Heart left ventricle (tissue), 16 donors: Measurements from ENCODE around the gene CSF2. TPM values are rescaled to one million over a fixed set of nuclear protein-coding genes. Genes with fewer than 3 reads are reported as not detected.

ENCODE experiments used
- ATAC-seq, 4 donors: fragments of 200-7000 bp; cut with Tn5 transposase; one replicate each; pipeline ENCODE4 v1.9.1; 2020 to 2022; ENCODE audit warnings: moderate library complexity in 4 of 4, mild to moderate bottlenecking in 3 of 4, moderate number of reproducible peaks in 1 of 4
- DNase-seq, 5 donors: peaks; one replicate each; pipeline ENCODE4 v3.0.0-alpha.2; 2020
- H3K27ac ChIP-seq, 12 donors: fragments of 200-600 bp; sonication (generic) in 4 of 12; one replicate each; pipeline versions ENCODE4 v1.5.0 to v1.8.0; 2016 to 2022; ENCODE audit warnings: mild to moderate bottlenecking in 2 of 12
- H3K27me3 ChIP-seq, 9 donors: fragments of 200-600 bp; sonication (generic) in 2 of 9; one replicate each; pipeline versions ENCODE4 v1.5.1 to v1.8.0; 2016 to 2022; ENCODE audit warnings: mild to moderate bottlenecking in 3 of 9
- H3K36me3 ChIP-seq, 9 donors: fragments of 200-600 bp; sonication (generic) in 2 of 9; one replicate each; pipeline versions ENCODE4 v1.5.0 to v1.8.0; 2018 to 2022; ENCODE audit warnings: mild to moderate bottlenecking in 2 of 9
- H3K4me1 ChIP-seq, 12 donors: fragments of 200-600 bp; sonication (generic) in 4 of 12; one replicate each; pipeline versions ENCODE4 v1.5.0 to v1.8.0; 2016 to 2022; ENCODE audit warnings: mild to moderate bottlenecking in 3 of 12
- H3K4me3 ChIP-seq, 12 donors: fragments of 200-600 bp; sonication (generic) in 4 of 12; one replicate each; pipeline versions ENCODE4 v1.5.0 to v1.8.0; 2017 to 2022; ENCODE audit warnings: mild to moderate bottlenecking in 9 of 12, moderate library complexity in 4 of 12
- H3K9me3 ChIP-seq, 12 donors: fragments of 200-600 bp; sonication (generic) in 4 of 12; one replicate each; pipeline versions ENCODE4 v1.5.0 to v1.8.0; 2016 to 2022; ENCODE audit warnings: mild to moderate bottlenecking in 1 of 12
- POLR2A ChIP-seq, 2 donors: fragments of 450-650 bp; IDR thresholded peaks; one replicate each; pipeline ENCODE4 v1.6.1; 2017; ENCODE audit warnings: antibody characterized with exemption in 2 of 2, mild to moderate bottlenecking in 2 of 2, moderate library complexity in 2 of 2
- WGBS, 4 donors: extraction: QIAGEN DNeasy Blood & Tissue Kit in 2 of 4; methylation state at CpG; one replicate each; pipeline versions ENCODE4 v1.1.5 to v1.1.7; 2013 to 2018; 5-methylcytosine and 5-hydroxymethylcytosine counted together
- intact Hi-C, 10 donors: fragments of 100-400 bp; cut with DNase I; formaldehyde crosslinking; loops; one replicate each; pipeline versions ENCODE4 v1.11.1 to v1.14.2; 2022
- polyA plus RNA-seq, 2 donors: library from polyadenylated mRNA; stranded (reverse); fragments of 200-250 nt; gene quantifications; one replicate each; pipeline ENCODE4 v1.2.3, GENCODE V29; 2013
- total RNA-seq, 9 donors: library from RNA; depleted of rRNA in 2 of 9; stranded (reverse); fragments of >200 nt in 2 of 9; fragmentation: NEBNext Ultra II Directional in 3 of 9; extraction: Animal tissue kit (Norgen Biotek cat#: 25700) in 3 of 9; gene quantifications; one replicate each; pipeline versions ENCODE4 v1.1.0 to v1.2.4, GENCODE V29; 2016 to 2023
- TF ChIP-seq, protein P1 (sequence below), 12 donors: fragments of 200-600 bp; sonication (generic) in 4 of 12; IDR thresholded peaks; one replicate each; pipeline versions ENCODE4 v1.5.0 to v1.8.0; 2018 to 2022; ENCODE audit warnings: antibody characterized with exemption in 12 of 12, mild to moderate bottlenecking in 5 of 12
- donor health status: ischemic (EF 13 %, LVEDD 7.1; RV severe dilation, severe dysfunction).
- donor health status: healthy with polysubstance abuse.
- donor health status: DM: no; HTN: yes; CAD: no.
- donor health status: DM: no; HTN: no; CAD: no.
- donor health status: ischemic (EF 25% LVEDD 6.9; RV normal size, moderate dysfunction).
- donor health status: ischemic (EF 25% LVEDD 5.7; RV mildly dilated, moderate dysfunction).
- donor health status: healthy.
- donor health status: DM: yes; HTN: yes; CAD: no.
- donor health status: ischemic (EF 35%, LVEDD 5.7; RV mildly dilated, moderate dysfunction).
- donor health status: nonischemic (EF 11% LVEDD 7.7; RV severe dilation, severe dysfunction).
- donor health status: DM: yes; HTN: yes; CAD: no.
- donor health status: PGD.
- donor health status: ischemic (EF 29% LVEDD 5.4; RV normal size, mild dysfunction).
- donor health status: nonischemic (EF 23%, LVEDD 6.1; RV moderate dilation, normal function).

Gene CSF2
- total and polyA plus RNA-seq, 11 donors: 0.67 TPM; not detected in 10

DNA sequence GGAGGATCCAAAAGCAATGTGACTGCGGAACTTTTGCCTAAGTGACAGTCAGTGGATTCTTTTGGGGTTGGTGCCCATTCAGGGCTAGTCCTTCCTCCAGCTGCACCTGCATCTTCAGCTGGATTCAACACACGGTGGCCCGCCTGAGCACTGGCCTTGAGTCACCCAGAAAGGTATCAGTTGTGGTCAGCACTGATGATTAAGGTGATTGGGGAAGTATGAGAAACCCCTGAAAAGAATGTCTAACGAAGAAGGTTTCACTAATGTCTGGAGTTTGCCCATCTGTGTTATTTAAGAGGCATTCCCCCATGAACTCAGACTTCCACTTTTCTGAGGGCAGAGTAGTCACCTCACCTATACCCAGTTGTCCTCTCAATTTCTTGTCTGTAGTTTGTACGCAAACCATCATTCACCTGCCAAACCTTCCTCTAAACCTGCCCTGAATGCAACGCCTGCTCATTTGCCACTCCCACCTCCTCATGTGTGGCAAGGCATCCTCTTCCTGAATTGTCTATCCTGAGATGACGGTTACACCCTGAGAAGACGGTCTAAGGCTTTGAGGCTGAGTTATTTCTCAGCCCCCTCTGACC is 27.2 kb downstream of the CSF2 start:
- H3K36me3 ChIP-seq: no peaks in the 10 kb centered on the region
- 78 to 90% (median 87%) methylated on average over 8 of the region's 8 CpGs for WGBS, 4 donors
- intact Hi-C loops: no loop called here
- TF ChIP-seq, protein P1, sequence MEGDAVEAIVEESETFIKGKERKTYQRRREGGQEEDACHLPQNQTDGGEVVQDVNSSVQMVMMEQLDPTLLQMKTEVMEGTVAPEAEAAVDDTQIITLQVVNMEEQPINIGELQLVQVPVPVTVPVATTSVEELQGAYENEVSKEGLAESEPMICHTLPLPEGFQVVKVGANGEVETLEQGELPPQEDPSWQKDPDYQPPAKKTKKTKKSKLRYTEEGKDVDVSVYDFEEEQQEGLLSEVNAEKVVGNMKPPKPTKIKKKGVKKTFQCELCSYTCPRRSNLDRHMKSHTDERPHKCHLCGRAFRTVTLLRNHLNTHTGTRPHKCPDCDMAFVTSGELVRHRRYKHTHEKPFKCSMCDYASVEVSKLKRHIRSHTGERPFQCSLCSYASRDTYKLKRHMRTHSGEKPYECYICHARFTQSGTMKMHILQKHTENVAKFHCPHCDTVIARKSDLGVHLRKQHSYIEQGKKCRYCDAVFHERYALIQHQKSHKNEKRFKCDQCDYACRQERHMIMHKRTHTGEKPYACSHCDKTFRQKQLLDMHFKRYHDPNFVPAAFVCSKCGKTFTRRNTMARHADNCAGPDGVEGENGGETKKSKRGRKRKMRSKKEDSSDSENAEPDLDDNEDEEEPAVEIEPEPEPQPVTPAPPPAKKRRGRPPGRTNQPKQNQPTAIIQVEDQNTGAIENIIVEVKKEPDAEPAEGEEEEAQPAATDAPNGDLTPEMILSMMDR (IDR thresholded peaks at IDR 0.05): no peak
- no peak for TF ChIP-seq POLR2A (IDR thresholded peaks at IDR 0.05)
- H3K27me3 ChIP-seq: no peaks in the 10 kb centered on the region
- no peaks in the 10 kb centered on the region for H3K9me3 ChIP-seq
- H3K27ac ChIP-seq: peak overlapping the region in 1 of 12 donors; percentile 74
- no peak for DNase-seq
- ATAC-seq: no peak
- peaks cover 0 to 52% (median 17%) of the 10 kb centered on the region in 12 donors for H3K4me1 ChIP-seq
- no peak overlapping the region for H3K4me3 ChIP-seq

DNA sequence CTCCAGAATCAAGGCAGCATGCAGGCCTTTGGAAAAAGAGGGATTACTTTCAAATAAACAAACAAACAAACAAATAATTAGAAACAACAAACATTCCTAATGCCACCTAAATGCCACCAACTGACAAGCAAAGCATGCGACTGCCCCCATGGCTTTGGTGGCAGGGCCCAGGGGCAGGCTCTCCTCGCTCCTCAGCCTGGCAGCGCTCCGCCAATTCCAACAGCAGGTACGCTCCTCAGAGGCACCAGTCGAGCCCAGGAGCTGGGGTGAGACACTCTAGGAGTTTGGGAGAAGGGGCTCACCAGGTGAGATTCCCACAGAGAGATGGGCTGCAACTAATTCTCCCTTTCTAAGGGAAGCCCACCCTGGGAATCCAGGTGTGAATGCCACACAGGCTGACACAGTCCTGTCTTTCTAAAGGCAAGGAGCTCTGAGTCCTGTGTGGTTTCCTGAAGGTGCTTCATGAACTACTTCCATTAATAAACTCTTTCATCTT is 27.8 kb downstream of the CSF2 start:
- no peak for DNase-seq
- Histone ChIP-seq H3K4me1 (peaks cover 0 to 52% (median 17%) of the 10 kb centered on the region in 12 donors), H3K27me3 (no peaks in the 10 kb centered on the region), H3K36me3 (no peaks in the 10 kb centered on the region), H3K27ac (peak overlapping the region in 1 of 12 donors; percentile 74), H3K4me3 (no peak overlapping the region), H3K9me3 (no peaks in the 10 kb centered on the region)
- ATAC-seq: no peak
- no peak for TF ChIP-seq POLR2A (IDR thresholded peaks at IDR 0.05)
- TF ChIP-seq, protein P1 (IDR thresholded peaks at IDR 0.05): no peak
- intact Hi-C loops: no loop called here
- 96 to 99% (median 96%) methylated on average over 6 of the region's 6 CpGs for WGBS, 4 donors

DNA sequence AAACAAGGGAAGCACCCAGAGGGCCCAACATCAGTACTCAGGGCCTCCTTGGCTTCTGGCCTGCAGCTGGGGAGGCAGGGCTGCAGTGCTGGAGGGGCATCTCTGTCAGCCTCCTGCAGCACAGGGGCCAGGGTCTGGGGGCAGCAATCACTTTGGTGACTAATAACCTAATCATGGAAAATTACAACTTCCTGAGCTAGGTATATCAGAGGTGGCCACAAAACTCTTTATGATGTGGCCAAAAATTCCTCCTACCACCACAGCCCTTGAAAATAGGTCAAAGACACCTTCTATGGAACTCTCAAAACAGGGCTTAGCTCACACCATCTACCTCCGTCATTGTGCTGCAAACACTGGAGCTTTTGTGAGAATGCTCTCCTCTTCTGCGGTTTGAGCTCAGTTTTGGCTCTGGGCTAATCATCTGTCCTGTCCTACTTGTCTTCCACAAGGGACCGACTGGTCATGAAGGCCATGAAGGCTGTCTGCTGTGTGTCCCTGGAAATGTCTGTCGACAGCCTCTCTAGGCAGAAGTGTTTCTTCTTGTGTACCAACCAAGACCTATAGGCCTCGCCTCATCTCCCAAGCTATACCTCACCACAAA is 28.6 kb downstream of the CSF2 start:
- Histone ChIP-seq H3K36me3 (no peaks in the 10 kb centered on the region), H3K4me3 (no peak overlapping the region), H3K27ac (peak overlapping the region in 2 of 12 donors; percentile 36 to 74), H3K27me3 (no peaks in the 10 kb centered on the region), H3K9me3 (no peaks in the 10 kb centered on the region), H3K4me1 (peaks cover 0 to 52% (median 17%) of the 10 kb centered on the region in 12 donors)
- intact Hi-C loops: no loop called here
- ATAC-seq (no peak), DNase-seq (no peak)
- 83 to 88% (median 84%) methylated on average over 5 of the region's 5 CpGs for WGBS, 4 donors
- TF ChIP-seq POLR2A (IDR thresholded peaks at IDR 0.05): no peak
- TF ChIP-seq, protein P1 (IDR thresholded peaks at IDR 0.05): no peak

DNA sequence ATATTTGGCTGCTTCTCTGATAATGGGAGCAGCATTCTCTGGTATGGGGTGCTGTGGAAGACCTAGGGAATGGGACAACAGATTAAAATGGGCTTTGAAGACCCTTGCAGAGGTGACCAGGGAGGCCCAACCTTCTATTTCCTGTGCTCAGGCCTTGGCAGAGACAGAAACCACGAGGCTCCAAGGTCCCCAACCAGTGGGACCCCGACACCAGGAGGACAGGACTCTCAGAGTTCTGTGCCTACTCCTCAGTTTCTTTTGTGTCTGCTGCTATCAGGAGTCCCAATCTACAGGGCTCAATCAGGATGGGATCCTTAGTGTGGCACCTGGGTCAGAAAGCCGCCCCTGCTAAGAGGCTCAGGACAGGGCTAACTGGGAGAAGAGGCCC is 29.3 kb downstream of the CSF2 start:
- 60 to 80% (median 70%) methylated on average over 2 to 3 of the region's 3 CpGs for WGBS, 4 donors
- Histone ChIP-seq H3K4me1 (peaks cover 0 to 52% (median 17%) of the 10 kb centered on the region in 12 donors), H3K27ac (peak overlapping the region in 7 of 12 donors; percentile 36 to 74 (median 55)), H3K9me3 (no peaks in the 10 kb centered on the region), H3K27me3 (no peaks in the 10 kb centered on the region), H3K36me3 (no peaks in the 10 kb centered on the region), H3K4me3 (no peak overlapping the region)
- ATAC-seq (peak in 2 of 4 donors; percentile 13 to 21), DNase-seq (no peak)
- TF ChIP-seq, protein P1 (IDR thresholded peaks at IDR 0.05): no peak
- no peak for TF ChIP-seq POLR2A (IDR thresholded peaks at IDR 0.05)
- intact Hi-C loops: loop anchor here in 1 of 10 donors (1.0 kb wide), 1 partner anchor 17 kb away; no protein-coding TSS in a partner anchor
